GM10248 (cell line): ENCODE data around the gene CBX5.

ENCODE experiments used
- CTCF ChIA-PET: fragments of 300-600 bp; sonication (Branson Sonifier 250); formaldehyde crosslinking; extraction: SDS; loops from one replicate; lab custom pipeline; 2021; ENCODE audit warnings: antibody characterized with exemption; lab: Yijun Ruan, JAX
- POLR2A ChIA-PET: fragments of 350-650 bp; sonication (Branson Sonifier 250); formaldehyde crosslinking; extraction: SDS; loops from one replicate; lab custom pipeline; 2020; ENCODE audit warnings: antibody characterized with exemption; lab: Yijun Ruan, JAX
- DNase-seq: peaks from one replicate; pipeline ENCODE4 v3.0.0; 2012; ENCODE audit errors: extremely low spot score
- CTCF ChIP-seq: IDR thresholded peaks from 2 replicates; pipeline ENCODE4 v1.5.1; 2012; ENCODE audit warnings: mild to moderate bottlenecking, low read depth; ENCODE audit errors: extremely low read depth, missing control alignments, control extremely low read depth

The CBX5 gene

GRCh38 chr12:54300732-54301427 is 21.0 kb upstream of the CBX5 start, which contains the start of gene NFE2:
Gene NFE2 (minus strand): TSS chr12:54301015. CDS start chr12:54295248, 5,767 bp downstream.
- POLR2A ChIA-PET: interaction anchor here (0.6 to 1.2 kb wide), 2 partner anchors 9 to 81 kb away, joined by 3 to 6 read pairs; no protein-coding TSS in a partner anchor
- CTCF ChIA-PET: interaction anchor here (1.4 to 4.0 kb wide), 5 partner anchors 8 to 79 kb away, joined by 3 to 20 read pairs (median 8); partner anchors contain the start of gene COPZ1
- TF ChIP-seq CTCF: no peak
- no peak for DNase-seq

- POLR2A ChIA-PET: interaction anchor here (0.6 kb wide), 1 partner anchor 81 kb away, joined by 3 read pairs; no protein-coding TSS in a partner anchor
- CTCF ChIA-PET: interaction anchor here (1.4 to 4.0 kb wide), 7 partner anchors 11 to 80 kb away, joined by 3 to 20 read pairs (median 4); partner anchors contain the start of gene COPZ1
- no peak for TF ChIP-seq CTCF
- no peak for DNase-seq
These were observed 20.4 kb upstream of the CBX5 start for GRCh38 chr12:54300225-54300731.

GRCh38 chr12:54299515-54300224 is 19.7 kb upstream of the CBX5 start:
- POLR2A ChIA-PET: interaction anchor here (1.1 to 1.2 kb wide), 2 partner anchors 12 to 20 kb away, joined by 3 to 4 read pairs; partner anchors contain the start of gene CBX5

GRCh38 chr12:54298904-54299303 is 19.0 kb upstream of the CBX5 start:
- DNase-seq: no peak
- ChIA-PET CTCF (interaction anchor here (0.7 to 4.0 kb wide), 10 partner anchors 8 to 141 kb away, joined by 3 to 20 read pairs (median 4); partner anchors contain the start of gene COPZ1), POLR2A (interaction anchor here (1.1 to 1.2 kb wide), 2 partner anchors 11 to 19 kb away, joined by 3 to 4 read pairs; partner anchors contain the start of gene CBX5)
- no peak for TF ChIP-seq CTCF

More at GRCh38 chr12:54299515-54300224, 19.7 kb upstream of the CBX5 start:
- TF ChIP-seq CTCF: no peak
- no peak for DNase-seq
- CTCF ChIA-PET: interaction anchor here (0.7 to 4.0 kb wide), 10 partner anchors 9 to 140 kb away, joined by 3 to 20 read pairs (median 4); partner anchors contain the start of gene COPZ1

GRCh38 chr12:54296393-54297099 is 16.6 kb upstream of the CBX5 start:
- TF ChIP-seq CTCF: no peak
- no peak for DNase-seq
- ChIA-PET POLR2A (interaction anchor here (0.9 to 1.6 kb wide), 3 partner anchors 10 to 36 kb away, joined by 3 to 9 read pairs (median 4); partner anchors contain the start of genes CBX5 and HNRNPA1), CTCF (interaction anchor here (0.7 to 6.1 kb wide), 7 partner anchors 11 to 64 kb away, joined by 3 to 69 read pairs (median 4); partner anchors contain the start of gene COPZ1)
